ENCODE results near the gene NUDCD3.
"Not testable (repeated sequence)": the region's sequence is repeated elsewhere in the genome, so short reads cannot be mapped to it uniquely, and the experiment has no call there.

DNA sequence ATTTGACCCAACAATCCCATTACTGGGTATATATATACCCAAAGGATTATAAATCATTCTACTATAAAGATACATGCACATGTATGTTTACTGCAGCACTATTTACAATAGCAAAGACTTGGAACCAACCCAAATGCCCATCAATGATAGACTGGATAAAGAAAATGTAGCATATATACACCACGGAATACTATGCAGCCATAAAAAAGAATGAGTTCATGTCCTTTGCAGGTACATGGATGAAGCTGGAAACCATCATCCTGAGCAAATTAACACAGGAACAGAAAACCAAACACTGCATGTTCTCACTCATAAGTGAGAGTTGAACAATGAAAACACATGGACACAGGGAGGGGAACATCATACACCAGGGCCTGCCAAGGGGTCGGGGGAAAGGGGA lies 65.7 kb downstream of the NUDCD3 start:
- TF ChIP-seq, protein P1, sequence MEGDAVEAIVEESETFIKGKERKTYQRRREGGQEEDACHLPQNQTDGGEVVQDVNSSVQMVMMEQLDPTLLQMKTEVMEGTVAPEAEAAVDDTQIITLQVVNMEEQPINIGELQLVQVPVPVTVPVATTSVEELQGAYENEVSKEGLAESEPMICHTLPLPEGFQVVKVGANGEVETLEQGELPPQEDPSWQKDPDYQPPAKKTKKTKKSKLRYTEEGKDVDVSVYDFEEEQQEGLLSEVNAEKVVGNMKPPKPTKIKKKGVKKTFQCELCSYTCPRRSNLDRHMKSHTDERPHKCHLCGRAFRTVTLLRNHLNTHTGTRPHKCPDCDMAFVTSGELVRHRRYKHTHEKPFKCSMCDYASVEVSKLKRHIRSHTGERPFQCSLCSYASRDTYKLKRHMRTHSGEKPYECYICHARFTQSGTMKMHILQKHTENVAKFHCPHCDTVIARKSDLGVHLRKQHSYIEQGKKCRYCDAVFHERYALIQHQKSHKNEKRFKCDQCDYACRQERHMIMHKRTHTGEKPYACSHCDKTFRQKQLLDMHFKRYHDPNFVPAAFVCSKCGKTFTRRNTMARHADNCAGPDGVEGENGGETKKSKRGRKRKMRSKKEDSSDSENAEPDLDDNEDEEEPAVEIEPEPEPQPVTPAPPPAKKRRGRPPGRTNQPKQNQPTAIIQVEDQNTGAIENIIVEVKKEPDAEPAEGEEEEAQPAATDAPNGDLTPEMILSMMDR (IDR thresholded peaks at IDR 0.05) = not testable (repeated sequence)
- TF ChIP-seq POLR2A (IDR thresholded peaks at IDR 0.05) = not testable (repeated sequence)
